Erythroblast (primary cell): Measurements from ENCODE around the gene ITIH4.
A peak's percentile ranks its signal among the peaks of the same experiment; 100 is the strongest.

Experiments
- DNase-seq, 2 experiments: peaks; one replicate each; lab custom pipeline; 2025; lab: John Stamatoyannopoulos, UW
- GATA1 ChIP-seq: IDR thresholded peaks from 2 replicates; pipeline ENCODE4 v1.6.1; 2011; ENCODE audit warnings: low read depth, mild to moderate bottlenecking, control low read depth, low read length, moderate library complexity
- POLR2A ChIP-seq: IDR thresholded peaks from 2 replicates; pipeline ENCODE4 v1.6.1; 2011; ENCODE audit warnings: mild to moderate bottlenecking, low read length

The ITIH4 gene

GRCh38 chr3:52860424-52860768 is 29.9 kb upstream of the ITIH4 start:
- TF ChIP-seq POLR2A (no peak), GATA1 (no peak)
- DNase-seq: no peak

GRCh38 chr3:52859686-52860423 is 29.4 kb upstream of the ITIH4 start:
- no peak for DNase-seq
- TF ChIP-seq GATA1: no peak
- TF ChIP-seq POLR2A: no peak

GRCh38 chr3:52857864-52858263 is 27.4 kb upstream of the ITIH4 start:
- no peak for DNase-seq
- TF ChIP-seq GATA1 (no peak), POLR2A (no peak)

GRCh38 chr3:52857133-52857532 is 26.7 kb upstream of the ITIH4 start:
- TF ChIP-seq POLR2A (no peak), GATA1 (no peak)
- no peak for DNase-seq

- TF ChIP-seq GATA1: no peak
- no peak for TF ChIP-seq POLR2A
- no peak for DNase-seq
These were observed 26.2 kb upstream of the ITIH4 start for GRCh38 chr3:52856666-52857065.

GRCh38 chr3:52854013-52854412 is 23.5 kb upstream of the ITIH4 start:
- no peak for DNase-seq
- no peak for TF ChIP-seq GATA1
- no peak for TF ChIP-seq POLR2A

GRCh38 chr3:52852419-52852818 is 21.9 kb upstream of the ITIH4 start:
- no peak for TF ChIP-seq GATA1
- no peak for TF ChIP-seq POLR2A
- no peak for DNase-seq

GRCh38 chr3:52851348-52851747 is 20.9 kb upstream of the ITIH4 start:
- TF ChIP-seq POLR2A (no peak), GATA1 (no peak)

GRCh38 chr3:52849656-52850055 is 19.2 kb upstream of the ITIH4 start:
- no peak for DNase-seq
- TF ChIP-seq POLR2A: no peak
- no peak for TF ChIP-seq GATA1

More at GRCh38 chr3:52851348-52851747, 20.9 kb upstream of the ITIH4 start:
- peak; percentile 66 to 74 for DNase-seq

- TF ChIP-seq POLR2A: no peak
- no peak for TF ChIP-seq GATA1
- DNase-seq: peak in 1 of 2 experiments; percentile 56
These were observed 18.1 kb upstream of the ITIH4 start for GRCh38 chr3:52848617-52849016.

GRCh38 chr3:52847726-52848125 is 17.3 kb upstream of the ITIH4 start:
- DNase-seq: no peak

GRCh38 chr3:52847241-52847640 is 16.8 kb upstream of the ITIH4 start:
- no peak for DNase-seq

More at GRCh38 chr3:52847726-52848125, 17.3 kb upstream of the ITIH4 start:
- no peak for TF ChIP-seq GATA1
- no peak for TF ChIP-seq POLR2A

GRCh38 chr3:52846432-52846965 is 16.0 kb upstream of the ITIH4 start:
- no peak for TF ChIP-seq POLR2A
- no peak for DNase-seq

More at GRCh38 chr3:52847241-52847640, 16.8 kb upstream of the ITIH4 start:
- TF ChIP-seq GATA1: no peak
- no peak for TF ChIP-seq POLR2A

GRCh38 chr3:52845691-52846431 is 15.4 kb upstream of the ITIH4 start:
- peak in 1 of 2 experiments; percentile 38 for DNase-seq
- TF ChIP-seq GATA1 (no peak), POLR2A (no peak)
